Measurements from ENCODE around the gene WDR91. TPM values are rescaled to one million over a fixed set of nuclear protein-coding genes. Genes with fewer than 3 reads are reported as not detected.
"Not testable (repeated sequence)": the region's sequence is repeated elsewhere in the genome, so short reads cannot be mapped to it uniquely, and the experiment has no call there.

WDR91 gene
- total RNA-seq, 2 experiments from 2014 or later: 9.3 to 25.9 TPM

DNA sequence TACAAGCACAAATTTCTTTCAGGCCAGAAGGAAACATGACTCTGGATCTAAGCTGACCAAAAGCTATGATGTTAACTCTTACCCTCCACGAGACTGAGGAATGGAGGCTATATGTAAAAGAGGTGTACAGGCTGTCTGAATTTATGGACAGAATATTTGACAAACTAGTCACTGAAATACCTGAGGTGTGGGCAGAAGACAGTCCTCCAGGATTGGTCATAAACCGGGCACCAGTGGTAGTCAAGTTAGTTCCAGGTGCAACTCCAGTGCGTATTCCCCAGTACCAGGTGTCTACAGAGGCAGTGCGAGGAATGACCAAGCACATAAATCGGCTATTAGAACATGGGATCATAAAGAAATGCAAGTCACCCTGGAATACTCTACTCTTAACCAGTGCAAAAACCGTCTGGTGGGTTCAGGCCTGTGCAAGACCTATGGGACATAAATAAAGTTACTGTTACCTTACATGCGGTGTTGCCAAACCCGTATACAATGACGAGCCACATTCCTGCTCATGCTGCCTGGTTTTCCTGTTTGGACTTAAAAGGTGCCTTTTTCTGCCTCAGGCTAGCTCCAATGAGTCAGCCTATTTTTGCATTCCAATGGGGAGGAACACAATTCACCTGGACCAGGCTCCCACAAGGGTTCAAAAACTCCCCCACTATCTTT is 34.2 kb downstream of the WDR91 start:
- CTCF ChIA-PET: no interaction called here
- no peak for ATAC-seq
- peaks cover under 1% of the 10 kb centered on the region for H3K4me1 Mint-ChIP-seq

DNA sequence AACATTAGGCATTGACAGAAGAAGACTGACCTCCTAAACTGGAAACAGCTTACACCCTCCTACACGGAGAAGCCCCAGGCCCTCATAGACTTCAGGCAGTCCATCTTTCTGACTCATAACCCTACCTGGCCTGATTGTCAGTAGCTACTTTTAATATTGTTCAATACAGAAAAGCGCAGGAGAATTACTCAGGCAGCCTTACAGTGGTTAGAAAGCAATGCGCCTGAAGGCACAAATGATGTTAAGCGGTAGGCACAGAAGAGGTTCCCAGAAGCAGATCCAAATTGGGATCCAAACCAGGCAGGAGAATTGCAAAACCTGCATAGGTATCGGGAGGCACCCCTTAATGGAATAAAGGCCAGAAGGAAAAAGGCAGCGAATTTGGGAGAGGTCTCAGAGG is 35.4 kb downstream of the WDR91 start:
- DNase-seq (peak; percentile 34), ATAC-seq (no peak)
- Mint-ChIP-seq H3K4me1 (peaks cover 4% of the 10 kb centered on the region), H3K4me3 (no peak overlapping the region), H3K36me3 (peaks cover 7% of the 10 kb centered on the region), H3K27ac (no peak overlapping the region), H3K9me3 (ENCODE audit: low read depth) (peaks cover 3% of the 10 kb centered on the region), H3K27me3 (no peaks in the 10 kb centered on the region)
- CTCF ChIA-PET: interaction anchor here (1.0 kb wide), 1 partner anchor 15 kb away, joined by 3 read pairs; no protein-coding TSS in a partner anchor

More for the DNA sequence above, 34.2 kb downstream of the WDR91 start:
- H3K9me3 Mint-ChIP-seq (ENCODE audit: low read depth): peaks cover 11% of the 10 kb centered on the region
- peaks cover 16% of the 10 kb centered on the region for H3K36me3 Mint-ChIP-seq
- DNase-seq: no peak
- no peak overlapping the region for H3K27ac Mint-ChIP-seq
- no peaks in the 10 kb centered on the region for H3K27me3 Mint-ChIP-seq
- H3K4me3 Mint-ChIP-seq: no peak overlapping the region

DNA sequence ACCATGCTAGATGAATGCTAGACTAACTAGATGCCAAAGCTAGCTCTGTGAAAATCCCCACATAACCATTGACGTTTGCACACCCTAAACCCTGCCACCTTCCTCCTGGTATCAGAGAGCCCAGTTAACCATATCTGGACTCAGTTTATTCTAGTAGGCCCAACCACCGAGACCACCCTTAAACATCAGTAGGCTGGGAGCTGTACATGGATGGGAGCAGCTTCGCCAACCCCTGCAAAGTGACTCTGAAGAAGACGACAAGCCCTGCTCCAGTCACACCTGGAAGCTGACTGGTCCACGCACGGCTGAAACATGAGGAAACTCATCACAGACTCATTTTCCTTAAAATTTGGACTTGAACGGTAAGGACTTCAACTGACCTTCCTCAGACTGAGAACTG is 36.4 kb downstream of the WDR91 start:
- DNase-seq: peak; percentile 31
- no peak overlapping the region for H3K4me3 Mint-ChIP-seq
- no peak for ATAC-seq
- no peaks in the 10 kb centered on the region for H3K9me3 Mint-ChIP-seq (ENCODE audit: low read depth)
- peaks cover 6% of the 10 kb centered on the region for H3K4me1 Mint-ChIP-seq
- H3K27me3 Mint-ChIP-seq: no peaks in the 10 kb centered on the region
- peaks cover 1% of the 10 kb centered on the region for H3K36me3 Mint-ChIP-seq
- CTCF ChIA-PET: interaction anchor here (1.5 kb wide), 1 partner anchor 217 kb away, joined by 3 read pairs; no protein-coding TSS in a partner anchor
- H3K27ac Mint-ChIP-seq: no peak overlapping the region

DNA sequence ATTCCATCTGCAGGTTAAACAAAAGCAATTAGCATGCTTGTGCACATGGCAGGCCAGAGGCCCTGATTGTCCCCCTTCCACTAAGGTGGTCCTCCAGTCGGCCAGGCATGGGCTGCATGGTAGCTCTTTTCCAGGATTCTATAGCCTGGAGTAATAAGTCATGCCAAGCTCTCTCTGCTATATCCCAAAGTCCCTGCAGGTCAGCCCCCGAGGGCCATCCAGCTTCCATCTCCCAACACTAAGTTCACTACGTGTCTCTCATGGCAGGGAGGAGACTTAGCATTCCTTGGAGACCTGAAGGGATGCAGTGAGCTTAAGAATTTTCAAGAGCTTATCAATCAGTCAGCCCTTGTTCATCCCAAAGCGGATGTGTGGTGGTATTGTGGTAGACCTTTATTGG is 37.4 kb downstream of the WDR91 start:
- H3K4me3 Mint-ChIP-seq; H3K27me3 Mint-ChIP-seq; H3K36me3 Mint-ChIP-seq; H3K27ac Mint-ChIP-seq; H3K9me3 Mint-ChIP-seq (ENCODE audit: low read depth); ATAC-seq: not testable (repeated sequence)
- H3K4me1 Mint-ChIP-seq: peaks cover 16% of the 10 kb centered on the region
- CTCF ChIA-PET: interaction anchor here (1.5 kb wide), 1 partner anchor 216 kb away, joined by 3 read pairs; no protein-coding TSS in a partner anchor
- peak; percentile 35 for DNase-seq

DNA sequence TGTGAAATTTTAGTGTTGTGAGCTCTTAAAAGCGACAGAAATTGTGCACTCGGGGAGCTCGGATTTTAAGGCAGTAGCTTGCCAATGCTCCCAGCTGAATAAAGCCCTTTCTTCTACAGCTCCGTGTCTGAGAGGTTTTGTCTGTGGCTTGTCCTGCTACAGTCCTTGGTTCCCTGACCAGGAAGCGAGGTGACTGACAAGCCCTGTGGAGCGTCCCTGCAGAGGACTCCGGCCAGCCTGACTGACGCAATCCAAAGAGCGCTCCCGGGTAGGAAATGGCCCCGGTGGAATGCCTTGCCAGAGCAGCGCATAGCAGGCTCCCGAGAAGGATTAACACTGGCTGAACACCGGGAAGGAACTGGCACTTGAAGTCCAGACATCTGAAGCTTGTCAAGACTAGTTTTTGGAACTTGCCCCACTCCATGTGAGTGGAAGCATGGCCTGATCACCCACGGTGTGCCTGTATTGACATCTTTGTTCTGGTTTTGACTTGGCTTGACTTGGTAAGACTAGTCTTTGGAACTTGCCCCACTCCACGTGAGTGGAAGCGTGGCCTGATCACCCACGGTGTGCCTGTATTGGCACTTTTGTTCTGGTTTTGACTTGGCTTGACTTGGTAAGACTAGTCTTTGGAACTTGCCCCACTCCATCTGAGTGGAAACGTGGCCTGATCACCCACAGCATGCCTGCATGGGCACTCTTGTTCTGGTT is 39.6 kb downstream of the WDR91 start:
- H3K36me3 Mint-ChIP-seq: peaks cover 22% of the 10 kb centered on the region
- DNase-seq: peak; percentile 43
- H3K4me1 Mint-ChIP-seq: peaks cover 37% of the 10 kb centered on the region
- CTCF ChIA-PET: interaction anchor here (0.9 to 6.4 kb wide), 8 partner anchors 14 to 185 kb away, joined by 3 to 65 read pairs (median 7); partner anchors contain the start of genes AGBL3 and TMEM140
- not testable (repeated sequence) for H3K9me3 Mint-ChIP-seq (ENCODE audit: low read depth); H3K27me3 Mint-ChIP-seq; H3K4me3 Mint-ChIP-seq; H3K27ac Mint-ChIP-seq; ATAC-seq

DNA sequence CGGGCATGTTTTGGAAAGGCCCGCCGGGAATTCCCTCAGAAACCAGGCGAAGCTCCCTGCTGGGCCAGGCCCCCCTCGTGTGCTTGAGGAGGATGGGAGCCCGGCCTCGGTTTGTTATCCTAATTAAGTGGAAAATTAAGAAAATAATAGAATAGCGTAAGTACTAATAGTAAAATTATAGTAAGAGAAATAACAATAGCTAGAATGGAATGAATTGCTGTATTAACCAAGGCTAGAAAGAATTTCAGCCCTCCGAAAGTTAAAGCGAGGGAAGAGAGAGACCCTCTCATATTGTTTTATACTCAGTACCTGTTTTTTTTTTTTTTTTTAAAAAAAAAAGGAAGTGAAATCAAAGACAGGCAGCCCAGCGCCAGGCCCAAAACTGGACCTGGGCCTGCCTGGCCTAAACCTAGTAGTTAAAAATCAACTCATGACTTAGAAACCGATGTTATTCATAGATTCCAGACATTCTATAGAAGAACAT is 40.3 kb downstream of the WDR91 start:
- H3K4me3 Mint-ChIP-seq: peak overlapping the region; percentile 90
- H3K36me3 Mint-ChIP-seq: peaks cover 27% of the 10 kb centered on the region
- H3K27me3 Mint-ChIP-seq; H3K9me3 Mint-ChIP-seq (ENCODE audit: low read depth); DNase-seq; ATAC-seq: not testable (repeated sequence)
- peak overlapping the region; percentile 92 for H3K27ac Mint-ChIP-seq
- H3K4me1 Mint-ChIP-seq: peaks cover 41% of the 10 kb centered on the region
- CTCF ChIA-PET: interaction anchor here (0.8 to 6.4 kb wide), 14 partner anchors 8 to 898 kb away, joined by 3 to 65 read pairs (median 4); partner anchors contain the start of genes AGBL3 and TMEM140

DNA sequence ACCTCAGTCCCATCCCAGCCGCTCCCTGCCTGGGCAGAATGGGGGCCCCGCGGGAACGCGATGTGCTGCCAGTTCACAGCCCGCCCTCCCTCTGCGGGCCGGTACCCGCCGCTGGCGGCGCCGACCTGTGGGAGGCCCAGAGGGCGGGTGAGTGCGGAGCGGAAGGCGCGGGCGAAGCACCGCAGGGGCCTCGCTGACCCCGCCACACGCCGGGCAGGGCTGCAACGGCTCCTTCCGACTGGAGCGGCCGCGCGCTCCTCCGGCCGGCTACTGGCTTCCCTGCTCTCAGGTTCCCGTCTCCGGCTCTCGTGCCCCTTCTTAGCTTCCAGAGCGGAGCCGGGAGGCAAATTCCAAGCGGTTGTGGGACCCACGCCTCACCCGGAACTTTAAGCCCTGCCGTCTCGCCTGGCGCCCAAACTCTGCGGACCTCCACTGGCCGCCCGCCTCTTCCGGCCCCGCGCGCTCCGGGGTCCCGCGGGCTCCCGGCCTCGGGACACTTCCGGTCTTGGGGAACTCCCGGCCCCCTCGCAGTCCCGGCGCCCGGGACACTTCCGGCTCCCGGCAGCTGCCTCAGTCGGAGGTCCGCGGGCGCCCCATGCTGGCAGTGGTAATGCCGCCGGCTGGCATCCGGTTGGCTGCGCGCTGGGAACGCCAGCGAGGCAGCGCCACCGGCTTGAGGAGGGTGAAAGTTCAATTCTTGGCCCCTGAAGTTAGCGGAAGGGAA is 40.9 kb downstream of the WDR91 start, which contains the start of gene CYREN:
Gene CYREN (minus strand): TSS at position 434 of the 724 bp plus-strand sequence. CDS start 1,785 bp downstream, outside the sequence.
- peak within 1 kb of the TSS; percentile 92 for H3K27ac Mint-ChIP-seq
- CTCF ChIA-PET: interaction anchor here (0.8 to 6.4 kb wide), 16 partner anchors 8 to 898 kb away, joined by 3 to 65 read pairs (median 4); partner anchors contain the start of genes AGBL3 and TMEM140
- DNase-seq: peak; percentile 94
- peak; percentile 85 for ATAC-seq
- H3K4me3 Mint-ChIP-seq: peak within 1 kb of the TSS; percentile 90
- peaks cover 33% of the 10 kb centered on the region for H3K36me3 Mint-ChIP-seq
- no peaks in the 10 kb centered on the region for H3K9me3 Mint-ChIP-seq (ENCODE audit: low read depth)
- H3K27me3 Mint-ChIP-seq: no peaks in the 10 kb centered on the region
- peaks cover 43% of the 10 kb centered on the region for H3K4me1 Mint-ChIP-seq

DNA sequence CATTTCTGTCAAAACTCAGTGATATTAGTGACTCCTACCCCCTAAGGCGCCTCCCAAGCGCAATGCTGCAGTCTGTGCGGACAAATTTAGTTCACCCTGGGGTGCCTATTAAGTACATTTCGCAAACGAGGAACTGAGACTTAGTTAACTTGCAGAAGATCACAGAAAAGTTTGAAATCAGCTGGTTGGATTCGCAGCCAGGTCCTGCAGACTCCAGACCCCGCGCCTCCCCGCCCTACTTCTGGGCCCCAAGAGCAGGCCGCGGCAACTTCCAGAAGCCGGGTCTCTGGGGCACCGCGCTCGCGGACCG is 41.4 kb downstream of the WDR91 start:
- peak overlapping the region; percentile 92 for H3K27ac Mint-ChIP-seq
- peak overlapping the region; percentile 90 for H3K4me3 Mint-ChIP-seq
- H3K27me3 Mint-ChIP-seq: no peaks in the 10 kb centered on the region
- ATAC-seq (peak; percentile 2), DNase-seq (no peak)
- H3K9me3 Mint-ChIP-seq (ENCODE audit: low read depth): no peaks in the 10 kb centered on the region
- CTCF ChIA-PET: interaction anchor here (1.0 to 6.4 kb wide), 11 partner anchors 9 to 532 kb away, joined by 3 to 65 read pairs (median 7); partner anchors contain the start of genes AGBL3 and TMEM140
- H3K4me1 Mint-ChIP-seq: peaks cover 43% of the 10 kb centered on the region
- H3K36me3 Mint-ChIP-seq: peaks cover 38% of the 10 kb centered on the region

DNA sequence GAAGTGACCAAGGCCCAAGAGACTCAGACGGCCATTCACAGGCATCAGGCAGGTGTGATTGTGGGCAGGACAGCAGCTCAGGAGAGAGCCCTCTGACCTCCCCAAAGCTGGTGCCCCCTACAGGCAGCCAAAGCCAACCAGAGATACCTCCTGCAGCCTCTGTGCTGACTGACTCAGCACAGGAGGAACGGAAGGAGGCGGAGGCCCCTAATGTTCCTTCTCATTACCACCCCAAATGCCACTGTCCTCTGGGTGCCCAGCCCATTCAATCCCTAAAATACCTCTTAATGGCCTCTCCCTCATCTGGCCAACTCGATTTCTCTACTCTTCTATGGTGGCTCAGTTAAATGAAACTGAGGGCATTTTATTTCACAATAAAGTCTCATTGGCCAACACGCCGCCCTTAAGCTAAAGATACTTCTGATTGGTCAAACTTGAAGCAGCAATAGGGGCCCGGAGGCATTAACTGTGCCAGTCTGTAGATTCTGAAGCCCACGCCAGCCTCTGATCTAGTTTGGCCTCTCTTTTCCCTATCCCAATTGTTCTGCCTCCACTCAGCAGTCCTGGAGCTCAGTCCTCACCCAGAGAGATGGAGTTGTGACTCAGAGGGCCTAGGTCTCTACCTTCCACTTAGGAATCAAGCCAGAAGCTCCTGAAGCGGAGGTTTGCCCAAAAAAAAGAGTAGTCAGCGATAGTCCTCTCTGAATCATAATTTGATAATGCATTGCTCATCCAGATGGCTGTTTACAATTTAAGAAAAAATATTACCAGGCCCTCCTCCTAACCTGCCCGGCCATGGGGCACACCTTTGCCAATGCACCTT is 42.0 kb downstream of the WDR91 start:
- Mint-ChIP-seq H3K4me1 (peaks cover 43% of the 10 kb centered on the region), H3K27ac (peak overlapping the region; percentile 92), H3K36me3 (peaks cover 42% of the 10 kb centered on the region), H3K27me3 (no peaks in the 10 kb centered on the region), H3K4me3 (peak overlapping the region; percentile 90), H3K9me3 (ENCODE audit: low read depth) (no peaks in the 10 kb centered on the region)
- peak; percentile 52 for ATAC-seq
- CTCF ChIA-PET: interaction anchor here (0.8 to 6.4 kb wide), 11 partner anchors 10 to 535 kb away, joined by 3 to 65 read pairs (median 4); partner anchors contain the start of genes AGBL3 and TMEM140
- DNase-seq: peak; percentile 85

DNA sequence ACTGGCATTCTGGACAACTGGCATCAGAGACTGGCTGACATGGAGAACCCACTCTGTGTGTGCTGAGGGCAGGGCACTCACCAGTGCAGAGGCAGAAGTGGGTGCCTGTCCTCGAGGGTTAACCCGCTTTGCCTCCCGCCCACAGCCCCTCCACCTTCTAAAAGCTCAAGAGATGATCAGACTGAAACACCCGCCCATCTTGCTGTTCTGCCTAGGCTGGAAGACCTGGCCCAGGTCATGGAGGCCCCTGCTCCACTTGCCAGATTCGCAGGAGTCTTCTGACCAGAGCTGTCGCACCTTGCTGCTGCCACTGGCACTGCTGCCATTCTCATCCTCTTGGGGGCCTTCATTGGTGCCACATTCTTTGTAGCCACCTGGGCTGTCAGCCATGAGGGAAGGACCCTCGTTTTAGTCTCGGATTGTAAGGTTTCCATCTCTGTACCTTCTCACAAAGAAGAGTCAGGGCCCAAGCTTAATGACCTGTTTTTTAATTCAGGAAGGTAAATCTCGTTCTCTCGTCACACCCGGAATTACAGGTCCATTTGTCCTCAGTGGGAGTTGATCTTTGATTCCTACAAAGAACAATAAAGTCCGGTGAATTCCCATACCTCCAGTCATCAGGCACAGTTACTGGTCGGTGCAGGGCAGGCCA is 42.7 kb downstream of the WDR91 start:
- Mint-ChIP-seq H3K9me3 (ENCODE audit: low read depth) (no peaks in the 10 kb centered on the region), H3K4me3 (peak overlapping the region; percentile 90), H3K27ac (peak overlapping the region; percentile 92), H3K27me3 (no peaks in the 10 kb centered on the region), H3K36me3 (peaks cover 49% of the 10 kb centered on the region), H3K4me1 (peaks cover 43% of the 10 kb centered on the region)
- DNase-seq (no peak), ATAC-seq (no peak)
- CTCF ChIA-PET: interaction anchor here (0.8 to 6.4 kb wide), 9 partner anchors 10 to 534 kb away, joined by 3 to 65 read pairs (median 4); partner anchors contain the start of genes AGBL3 and TMEM140

DNA sequence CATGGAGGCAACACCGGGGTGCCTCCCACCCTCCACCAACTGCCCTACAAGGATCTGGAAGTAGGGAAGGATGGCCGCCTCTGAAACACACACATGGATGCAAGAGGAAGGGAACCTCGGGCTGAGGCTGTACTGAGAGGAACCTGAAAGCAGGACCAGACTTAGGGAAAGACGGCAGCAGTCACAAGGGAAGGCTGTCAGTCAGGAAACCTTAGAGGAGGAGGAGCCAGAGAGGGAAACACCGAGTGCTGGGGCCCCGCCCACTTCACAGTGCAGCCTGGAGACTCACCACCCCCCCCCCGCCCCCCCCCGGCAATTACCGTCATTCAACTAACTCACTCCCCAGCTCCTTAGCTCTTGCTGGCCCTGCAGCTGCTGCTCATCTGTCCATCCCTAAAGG is 43.3 kb downstream of the WDR91 start:
- DNase-seq (no peak), ATAC-seq (no peak)
- no peaks in the 10 kb centered on the region for H3K27me3 Mint-ChIP-seq
- H3K4me3 Mint-ChIP-seq: peak overlapping the region; percentile 22
- peak overlapping the region; percentile 92 for H3K27ac Mint-ChIP-seq
- H3K4me1 Mint-ChIP-seq: peaks cover 43% of the 10 kb centered on the region
- CTCF ChIA-PET: interaction anchor here (4.0 to 6.4 kb wide), 3 partner anchors 10 to 182 kb away, joined by 32 to 65 read pairs (median 39); partner anchors contain the start of genes AGBL3 and TMEM140
- peaks cover 51% of the 10 kb centered on the region for H3K36me3 Mint-ChIP-seq
- no peaks in the 10 kb centered on the region for H3K9me3 Mint-ChIP-seq (ENCODE audit: low read depth)
